ENCODE measurements around the gene HOXA9.

GRCh38 chr7:27125986-27126394 is 39.3 kb downstream of the HOXA9 start:
- TF ChIP-seq POLR2A (IDR thresholded peaks at IDR 0.05; ENCODE audit: extremely low read depth, insufficient read length) (no peak), CTCF (IDR thresholded peaks at IDR 0.05; ENCODE audit: low read depth, low read length) (no peak), MYC (IDR thresholded peaks at IDR 0.05; ENCODE audit: low read depth, low read length) (no peak)
- TF ChIP-seq, protein P1, sequence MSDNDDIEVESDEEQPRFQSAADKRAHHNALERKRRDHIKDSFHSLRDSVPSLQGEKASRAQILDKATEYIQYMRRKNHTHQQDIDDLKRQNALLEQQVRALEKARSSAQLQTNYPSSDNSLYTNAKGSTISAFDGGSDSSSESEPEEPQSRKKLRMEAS (IDR thresholded peaks at IDR 0.05; ENCODE audit: low read depth, low read length) = no peak

All from NB4 (cell line).